Vagina (tissue), 2 donors: ENCODE results near the gene RPL13A.

ENCODE experiments used
- CTCF ChIP-seq, 3 experiments: fragments of 450-650 bp in 2 of 3; fragments of 200-600 bp in 1 of 3; sonication (generic) in 1 of 3; IDR thresholded peaks; one replicate each; pipeline ENCODE4 v1.5.1; 2017 to 2019; ENCODE audit warnings: antibody characterized with exemption in 3 of 3, mild to moderate bottlenecking in 2 of 3, moderate library complexity in 2 of 3
- POLR2A ChIP-seq, 2 donors: fragments of 450-650 bp; IDR thresholded peaks; one replicate each; pipeline ENCODE4 v1.6.1; 2017; ENCODE audit warnings: antibody characterized with exemption in 2 of 2, mild to moderate bottlenecking in 2 of 2, moderate library complexity in 2 of 2

DNA sequence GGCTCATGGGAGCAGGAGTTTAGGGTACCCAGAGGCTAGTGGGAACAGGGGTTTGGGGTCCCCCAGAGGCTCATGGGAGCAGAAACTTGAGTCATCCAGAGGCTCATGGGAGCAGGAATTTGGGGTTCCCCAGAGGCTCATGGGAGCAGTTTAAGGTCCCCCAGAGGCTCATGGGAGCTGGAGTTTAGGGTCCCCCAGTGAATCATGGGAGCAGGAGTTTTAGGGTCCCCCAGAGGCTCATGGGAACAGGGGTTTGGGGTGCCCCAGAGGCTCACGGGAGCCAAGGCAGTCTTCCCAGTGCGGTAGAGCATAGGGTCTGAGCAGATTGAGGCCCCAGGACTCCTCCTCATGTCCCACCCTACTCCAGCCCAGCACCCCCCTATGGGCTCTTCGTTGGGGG lies 22.0 kb upstream of the RPL13A start:
- no peak for TF ChIP-seq CTCF (IDR thresholded peaks at IDR 0.05)
- no peak for TF ChIP-seq POLR2A (IDR thresholded peaks at IDR 0.05)
